Stimulated activated memory B cell treated with anti-CD40 and anti-IgM and Interleukin-4, amounts not matched to agents 10 μg/mL and 1 μg/mL and 100 μg/mL, for 72 hours (primary cell): ENCODE data around the gene TBC1D3K.
"Not testable (repeated sequence)": the region's sequence is repeated elsewhere in the genome, so short reads cannot be mapped to it uniquely, and the experiment has no call there.

Source experiments
- ATAC-seq: fragments of 150-1000 bp; cut with Tn5 transposase; 2 replicates; pipeline ENCODE4 v1.10.0; 2021
- H3K27ac Mint-ChIP-seq: one replicate; pipeline ENCODE4 v1.8.0; 2022; ENCODE audit warnings: mild to moderate bottlenecking, mixed read lengths
- H3K27me3 Mint-ChIP-seq: one replicate; pipeline ENCODE4 v1.8.0; 2022; ENCODE audit warnings: mixed read lengths
- H3K36me3 Mint-ChIP-seq: one replicate; pipeline ENCODE4 v1.8.0; 2022; ENCODE audit warnings: mixed read lengths
- H3K4me1 Mint-ChIP-seq: one replicate; pipeline ENCODE4 v1.8.0; 2022; ENCODE audit warnings: mixed read lengths
- H3K4me3 Mint-ChIP-seq: one replicate; pipeline ENCODE4 v1.8.0; 2022; ENCODE audit warnings: mild to moderate bottlenecking, moderate library complexity, mixed read lengths
- H3K9me3 Mint-ChIP-seq: one replicate; pipeline ENCODE4 v1.8.0; 2022; ENCODE audit warnings: mixed read lengths

The TBC1D3K gene

GRCh38 chr17:37924115-37924514 lies at the start of gene TBC1D3K:
TBC1D3K (plus strand) TSS chr17:37924415; CDS start chr17:37926000, 1,585 bp downstream.
- not testable (repeated sequence) for H3K36me3 Mint-ChIP-seq, H3K27me3 Mint-ChIP-seq, ATAC-seq, H3K4me3 Mint-ChIP-seq, H3K27ac Mint-ChIP-seq, H3K9me3 Mint-ChIP-seq, H3K4me1 Mint-ChIP-seq

DNA sequence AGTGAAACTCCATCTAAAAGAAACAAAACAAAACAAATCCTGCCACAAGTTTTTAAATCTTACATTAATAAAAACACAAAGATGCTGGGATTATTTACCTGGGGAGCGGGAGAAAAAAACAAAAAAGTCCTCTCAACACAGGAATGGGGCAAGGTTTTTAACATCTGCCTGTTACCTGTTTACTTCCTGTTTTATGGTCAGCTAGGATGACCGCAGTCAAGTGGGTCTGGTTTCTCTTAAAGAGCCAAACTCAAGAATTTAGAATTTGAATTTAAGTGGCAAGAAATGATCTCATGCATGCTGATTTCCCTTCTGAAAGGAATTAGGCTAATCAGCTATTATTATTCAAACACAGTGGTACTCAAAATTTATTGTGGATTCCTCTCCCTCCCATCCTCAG lies 39.7 kb upstream of the TBC1D3K start:
- H3K9me3 Mint-ChIP-seq: peaks cover 10% of the 10 kb centered on the region
- H3K4me1 Mint-ChIP-seq: peaks cover 11% of the 10 kb centered on the region
- no peak overlapping the region for H3K4me3 Mint-ChIP-seq
- ATAC-seq: no peak
- no peak overlapping the region for H3K27ac Mint-ChIP-seq
- no peaks in the 10 kb centered on the region for H3K36me3 Mint-ChIP-seq
- H3K27me3 Mint-ChIP-seq: peaks cover 26% of the 10 kb centered on the region

DNA sequence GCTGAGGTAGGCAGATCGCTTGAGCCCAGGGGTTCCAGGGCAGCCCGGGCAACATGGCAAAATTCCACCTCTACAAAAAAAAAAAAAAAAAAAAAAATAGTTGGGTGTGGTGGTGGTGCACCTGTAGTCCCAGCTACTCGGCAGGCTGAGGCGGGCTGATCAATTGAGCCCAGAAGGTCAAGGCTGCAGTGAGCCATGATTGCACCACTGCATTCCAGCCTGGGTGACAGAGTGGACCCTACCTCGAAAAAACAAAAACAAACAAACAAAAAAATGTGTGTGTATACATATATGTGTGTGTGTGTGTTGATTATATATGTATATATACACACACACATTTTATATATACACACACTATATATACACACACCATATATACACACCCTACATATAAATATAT lies 39.1 kb upstream of the TBC1D3K start:
- no peak overlapping the region for H3K27ac Mint-ChIP-seq
- peaks cover 26% of the 10 kb centered on the region for H3K27me3 Mint-ChIP-seq
- H3K4me3 Mint-ChIP-seq: no peak overlapping the region
- peaks cover 11% of the 10 kb centered on the region for H3K4me1 Mint-ChIP-seq
- no peak for ATAC-seq
- peaks cover 10% of the 10 kb centered on the region for H3K9me3 Mint-ChIP-seq
- H3K36me3 Mint-ChIP-seq: no peaks in the 10 kb centered on the region

GRCh38 chr17:37888881-37889280 lies 35.3 kb upstream of the TBC1D3K start:
- Mint-ChIP-seq H3K4me1 (peaks cover 10% of the 10 kb centered on the region), H3K9me3 (peaks cover 10% of the 10 kb centered on the region), H3K27ac (no peak overlapping the region), H3K4me3 (no peak overlapping the region), H3K36me3 (no peaks in the 10 kb centered on the region), H3K27me3 (peaks cover 18% of the 10 kb centered on the region)
- no peak for ATAC-seq

GRCh38 chr17:37896961-37897360 lies 27.3 kb upstream of the TBC1D3K start:
- not testable (repeated sequence) for H3K4me3 Mint-ChIP-seq, H3K4me1 Mint-ChIP-seq, H3K27me3 Mint-ChIP-seq, H3K36me3 Mint-ChIP-seq, ATAC-seq, H3K9me3 Mint-ChIP-seq, H3K27ac Mint-ChIP-seq
